ENCODE data around the gene JAGN1. TPM values are rescaled to one million over a fixed set of nuclear protein-coding genes. Genes with fewer than 3 reads are reported as not detected.

JAGN1 gene
- total and polyA plus RNA-seq, 9 of the 15 experiments (the other 6 are each of a cell fraction or from before 2014, with no cell fraction given), result 31.6 to 77.8 (median 40.3) TPM

DNA sequence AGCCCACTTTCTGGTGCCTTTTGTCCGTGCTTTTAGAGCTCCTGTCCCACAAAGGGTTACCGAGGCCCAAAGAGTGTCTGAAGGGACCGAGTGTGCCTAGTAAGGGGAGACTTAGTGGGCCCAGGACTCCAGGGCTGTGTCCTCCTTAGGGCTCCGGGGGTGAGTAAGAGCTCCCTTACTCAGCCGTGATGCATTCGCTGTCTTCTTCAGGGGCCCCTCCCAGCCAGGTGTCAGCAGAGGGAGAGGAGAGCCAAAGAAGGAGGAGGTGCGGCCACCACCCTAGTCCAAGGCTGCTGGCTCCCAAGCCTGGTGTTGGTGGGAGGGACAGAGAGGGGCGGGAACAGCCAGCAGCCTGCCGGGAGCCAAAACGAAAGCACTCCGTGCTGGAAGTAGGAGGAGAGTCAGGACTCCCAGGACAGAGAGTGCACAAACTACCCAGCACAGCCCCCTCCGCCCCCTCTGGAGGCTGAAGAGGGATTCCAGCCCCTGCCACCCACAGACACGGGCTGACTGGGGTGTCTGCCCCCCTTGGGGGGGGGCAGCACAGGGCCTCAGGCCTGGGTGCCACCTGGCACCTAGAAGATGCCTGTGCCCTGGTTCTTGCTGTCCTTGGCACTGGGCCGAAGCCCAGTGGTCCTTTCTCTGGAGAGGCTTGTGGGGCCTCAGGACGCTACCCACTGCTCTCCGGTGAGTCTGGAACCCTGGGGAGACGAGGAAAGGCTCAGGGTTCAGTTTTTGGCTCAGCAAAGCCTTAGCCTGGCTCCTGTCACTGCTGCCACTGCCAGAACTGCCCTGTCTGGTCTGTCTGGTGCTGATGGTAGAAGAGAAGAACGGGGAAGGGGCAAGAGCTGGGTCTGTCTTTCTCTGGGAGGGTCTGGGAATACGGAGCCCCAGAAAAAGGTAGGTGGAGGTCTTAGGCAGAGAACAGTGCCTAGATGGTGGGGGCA is 26.6 kb downstream of the JAGN1 start, which contains the start of gene IL17RC (continued):
- no peak for TF ChIP-seq JUN (IDR thresholded peaks at IDR 0.05; ENCODE audit: borderline replicate concordance, low read depth, low read length)
- TF ChIP-seq JUN (CRISPR knock-in tag; IDR thresholded peaks at IDR 0.05; ENCODE audit: borderline replicate concordance), result no peak
- TF ChIP-seq, protein P1, sequence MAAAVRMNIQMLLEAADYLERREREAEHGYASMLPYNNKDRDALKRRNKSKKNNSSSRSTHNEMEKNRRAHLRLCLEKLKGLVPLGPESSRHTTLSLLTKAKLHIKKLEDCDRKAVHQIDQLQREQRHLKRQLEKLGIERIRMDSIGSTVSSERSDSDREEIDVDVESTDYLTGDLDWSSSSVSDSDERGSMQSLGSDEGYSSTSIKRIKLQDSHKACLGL (CRISPR knock-in tag; IDR thresholded peaks at IDR 0.05; ENCODE audit: borderline replicate concordance, poor library complexity, severe bottlenecking), result no peak
- no peak for TF ChIP-seq NR2C1 (IDR thresholded peaks at IDR 0.05)
- TF ChIP-seq NR2C1 (tag; IDR thresholded peaks at IDR 0.05), result no peak
- no peak for TF ChIP-seq ZNF146 (CRISPR knock-in tag; IDR thresholded peaks at IDR 0.05; ENCODE audit: unreplicated experiment)
- peak; percentile 33 for TF ChIP-seq POLR2B (IDR thresholded peaks at IDR 0.05; ENCODE audit: low read depth, partially characterized antibody)
- TF ChIP-seq NBN (IDR thresholded peaks at IDR 0.05; ENCODE audit: low read depth), result no peak
- TF ChIP-seq HDAC2 (IDR thresholded peaks at IDR 0.05), result no peak; the same call in 1 of the 2 replicates
- TF ChIP-seq ESRRB (CRISPR knock-in tag; IDR thresholded peaks at IDR 0.05; ENCODE audit: borderline replicate concordance), result no peak
- TF ChIP-seq, protein P2, sequence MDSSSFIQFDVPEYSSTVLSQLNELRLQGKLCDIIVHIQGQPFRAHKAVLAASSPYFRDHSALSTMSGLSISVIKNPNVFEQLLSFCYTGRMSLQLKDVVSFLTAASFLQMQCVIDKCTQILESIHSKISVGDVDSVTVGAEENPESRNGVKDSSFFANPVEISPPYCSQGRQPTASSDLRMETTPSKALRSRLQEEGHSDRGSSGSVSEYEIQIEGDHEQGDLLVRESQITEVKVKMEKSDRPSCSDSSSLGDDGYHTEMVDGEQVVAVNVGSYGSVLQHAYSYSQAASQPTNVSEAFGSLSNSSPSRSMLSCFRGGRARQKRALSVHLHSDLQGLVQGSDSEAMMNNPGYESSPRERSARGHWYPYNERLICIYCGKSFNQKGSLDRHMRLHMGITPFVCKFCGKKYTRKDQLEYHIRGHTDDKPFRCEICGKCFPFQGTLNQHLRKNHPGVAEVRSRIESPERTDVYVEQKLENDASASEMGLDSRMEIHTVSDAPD (CRISPR knock-in tag; IDR thresholded peaks at IDR 0.05), result no peak
- TF ChIP-seq EHMT2 (IDR thresholded peaks at IDR 0.05), result no peak
- TF ChIP-seq, protein P3, sequence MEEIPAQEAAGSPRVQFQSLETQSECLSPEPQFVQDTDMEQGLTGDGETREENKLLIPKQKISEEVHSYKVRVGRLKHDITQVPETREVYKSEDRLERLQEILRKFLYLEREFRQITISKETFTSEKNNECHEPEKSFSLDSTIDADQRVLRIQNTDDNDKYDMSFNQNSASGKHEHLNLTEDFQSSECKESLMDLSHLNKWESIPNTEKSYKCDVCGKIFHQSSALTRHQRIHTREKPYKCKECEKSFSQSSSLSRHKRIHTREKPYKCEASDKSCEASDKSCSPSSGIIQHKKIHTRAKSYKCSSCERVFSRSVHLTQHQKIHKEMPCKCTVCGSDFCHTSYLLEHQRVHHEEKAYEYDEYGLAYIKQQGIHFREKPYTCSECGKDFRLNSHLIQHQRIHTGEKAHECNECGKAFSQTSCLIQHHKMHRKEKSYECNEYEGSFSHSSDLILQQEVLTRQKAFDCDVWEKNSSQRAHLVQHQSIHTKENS (CRISPR knock-in tag; IDR thresholded peaks at IDR 0.05), result no peak
- no peak for TF ChIP-seq TRIM28 (IDR thresholded peaks at IDR 0.05)
- TF ChIP-seq, protein P4, sequence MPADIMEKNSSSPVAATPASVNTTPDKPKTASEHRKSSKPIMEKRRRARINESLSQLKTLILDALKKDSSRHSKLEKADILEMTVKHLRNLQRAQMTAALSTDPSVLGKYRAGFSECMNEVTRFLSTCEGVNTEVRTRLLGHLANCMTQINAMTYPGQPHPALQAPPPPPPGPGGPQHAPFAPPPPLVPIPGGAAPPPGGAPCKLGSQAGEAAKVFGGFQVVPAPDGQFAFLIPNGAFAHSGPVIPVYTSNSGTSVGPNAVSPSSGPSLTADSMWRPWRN (IDR thresholded peaks at IDR 0.05; ENCODE audit: low read depth), result no peak
- TF ChIP-seq ZNF12 (CRISPR knock-in tag; IDR thresholded peaks at IDR 0.05), result no peak
- TF ChIP-seq SIRT6 (IDR thresholded peaks at IDR 0.05; ENCODE audit: low read depth, low read length), result no peak
- TF ChIP-seq, protein P5, sequence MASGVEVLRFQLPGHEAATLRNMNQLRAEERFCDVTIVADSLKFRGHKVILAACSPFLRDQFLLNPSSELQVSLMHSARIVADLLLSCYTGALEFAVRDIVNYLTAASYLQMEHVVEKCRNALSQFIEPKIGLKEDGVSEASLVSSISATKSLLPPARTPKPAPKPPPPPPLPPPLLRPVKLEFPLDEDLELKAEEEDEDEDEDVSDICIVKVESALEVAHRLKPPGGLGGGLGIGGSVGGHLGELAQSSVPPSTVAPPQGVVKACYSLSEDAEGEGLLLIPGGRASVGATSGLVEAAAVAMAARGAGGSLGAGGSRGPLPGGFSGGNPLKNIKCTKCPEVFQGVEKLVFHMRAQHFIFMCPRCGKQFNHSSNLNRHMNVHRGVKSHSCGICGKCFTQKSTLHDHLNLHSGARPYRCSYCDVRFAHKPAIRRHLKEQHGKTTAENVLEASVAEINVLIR (CRISPR knock-in tag; IDR thresholded peaks at IDR 0.05), result no peak
- TF ChIP-seq, protein P6, sequence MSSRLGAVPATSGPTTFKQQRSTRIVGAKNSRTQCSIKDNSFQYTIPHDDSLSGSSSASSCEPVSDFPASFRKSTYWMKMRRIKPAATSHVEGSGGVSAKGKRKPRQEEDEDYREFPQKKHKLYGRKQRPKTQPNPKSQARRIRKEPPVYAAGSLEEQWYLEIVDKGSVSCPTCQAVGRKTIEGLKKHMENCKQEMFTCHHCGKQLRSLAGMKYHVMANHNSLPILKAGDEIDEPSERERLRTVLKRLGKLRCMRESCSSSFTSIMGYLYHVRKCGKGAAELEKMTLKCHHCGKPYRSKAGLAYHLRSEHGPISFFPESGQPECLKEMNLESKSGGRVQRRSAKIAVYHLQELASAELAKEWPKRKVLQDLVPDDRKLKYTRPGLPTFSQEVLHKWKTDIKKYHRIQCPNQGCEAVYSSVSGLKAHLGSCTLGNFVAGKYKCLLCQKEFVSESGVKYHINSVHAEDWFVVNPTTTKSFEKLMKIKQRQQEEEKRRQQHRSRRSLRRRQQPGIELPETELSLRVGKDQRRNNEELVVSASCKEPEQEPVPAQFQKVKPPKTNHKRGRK (tag; IDR thresholded peaks at IDR 0.05), result no peak
- no peak for TF ChIP-seq MAFK (IDR thresholded peaks at IDR 0.05; ENCODE audit: low read length)
- TF ChIP-seq ZC3H8 (IDR thresholded peaks at IDR 0.05), result no peak

Measured in K562 (cell line).